K562 (cell line): ENCODE results near the gene B3GNT9. TPM values are rescaled to one million over a fixed set of nuclear protein-coding genes. Genes with fewer than 3 reads are reported as not detected.
A peak's percentile ranks its signal among the peaks of the same experiment; 100 is the strongest.

Source experiments
- ARID1B ChIP-seq: fragments of 450-650 bp; IDR thresholded peaks from 2 replicates; pipeline ENCODE4 v1.6.1; 2016; ENCODE audit warnings: antibody characterized with exemption, mild to moderate bottlenecking, inconsistent platforms
- CAMTA2 ChIP-seq: fragments of 250-450 bp; sonication (Bioruptor Pico); conservative IDR thresholded peaks from 2 replicates; pipeline ENCODE4 v1.5.1; 2022
- CBFA2T3 ChIP-seq: fragments of 450-650 bp; IDR thresholded peaks from 2 replicates; pipeline ENCODE4 v1.6.1; 2017
- EWSR1 ChIP-seq: fragments of 450-650 bp; IDR thresholded peaks from 2 replicates; pipeline ENCODE4 v1.6.1; 2018; ENCODE audit warnings: borderline replicate concordance, mild to moderate bottlenecking, low read depth, moderate library complexity; ENCODE audit not compliant: partially characterized antibody
- FIP1L1 ChIP-seq: fragments of 200-400 bp; formaldehyde crosslinking; IDR thresholded peaks from 2 replicates; pipeline ENCODE4 v1.6.1; 2018; ENCODE audit warnings: mild to moderate bottlenecking, low read depth, low read length; ENCODE audit not compliant: poor library complexity, severe bottlenecking
- FOSL1 ChIP-seq: fragments of 200-800 bp; sonication (Bioruptor generic); conservative IDR thresholded peaks from 2 replicates; pipeline ENCODE4 v1.6.1; 2016; ENCODE audit warnings: missing genetic modification characterization, missing compliant biosample characterization
- HDAC3 ChIP-seq: fragments of 450-650 bp; IDR thresholded peaks from 2 replicates; pipeline ENCODE4 v1.6.1; 2018; ENCODE audit warnings: borderline replicate concordance, mild to moderate bottlenecking, moderate library complexity; ENCODE audit not compliant: partially characterized antibody
- HNRNPUL1 ChIP-seq: fragments of 200-400 bp; formaldehyde crosslinking; IDR thresholded peaks from 2 replicates; pipeline ENCODE4 v1.6.1; 2017; ENCODE audit warnings: low read length
- KDM2B ChIP-seq: fragments of 250-450 bp; sonication (Bioruptor Pico); IDR thresholded peaks from 2 replicates; pipeline ENCODE4 v1.8.0; 2021; ENCODE audit warnings: mild to moderate bottlenecking, moderate library complexity
- NRF1 ChIP-seq, 2 experiments: fragments of 450-650 bp; IDR thresholded peaks in 1 of 2; conservative IDR thresholded peaks in 1 of 2; 2 replicates each; pipeline ENCODE4 v1.6.1; 2014; ENCODE audit warnings: mild to moderate bottlenecking in 2 of 2
- PHTF2 ChIP-seq: fragments of 250-450 bp; sonication (Bioruptor Pico); IDR thresholded peaks from 2 replicates; pipeline ENCODE4 v1.5.0; 2021; ENCODE audit warnings: mild to moderate bottlenecking
- RBM14 ChIP-seq: fragments of 200-400 bp; formaldehyde crosslinking; IDR thresholded peaks from 2 replicates; pipeline ENCODE4 v1.6.1; 2018; ENCODE audit warnings: low read depth, mild to moderate bottlenecking, low read length, moderate library complexity, borderline replicate concordance; ENCODE audit not compliant: insufficient read depth
- SPI1 ChIP-seq: IDR thresholded peaks from 2 replicates; pipeline ENCODE4 v1.6.1; 2011; ENCODE audit warnings: low read depth, low read length, control low read depth, borderline replicate concordance
- TCF7 ChIP-seq: sonication (generic); IDR thresholded peaks from 2 replicates; pipeline ENCODE4 v1.6.1; 2016; ENCODE audit warnings: antibody characterized with exemption, borderline replicate concordance
- YBX1 ChIP-seq: fragments of 450-650 bp; IDR thresholded peaks from 2 replicates; pipeline ENCODE4 v1.7.1; 2016; ENCODE audit warnings: mild to moderate bottlenecking
- ZNF124 ChIP-seq: sonication (generic); formaldehyde crosslinking; IDR thresholded peaks from 2 replicates; pipeline ENCODE4 v1.8.1; 2022; ENCODE audit warnings: missing genetic modification reagents
- ZNF143 ChIP-seq: sonication (generic); formaldehyde crosslinking; IDR thresholded peaks from 2 replicates; pipeline ENCODE4 v1.9.0; 2022; ENCODE audit warnings: mild to moderate bottlenecking, missing genetic modification reagents
- polyA plus RNA-seq, 8 experiments: library from polyadenylated mRNA; depleted of rRNA in 4 of 8; stranded (reverse) in 5 of 8; unstranded in 3 of 8; fragments of >200 nt; fragmentation: Nextera tagmentation in 2 of 8; fragmentation: Illumina TruSeq in 1 of 8; extraction: Ambion mirVana in 2 of 8; extraction: Trizol in 1 of 8; gene quantifications; 2 replicates each; pipeline versions ENCODE4 v1.2.1 to v1.2.3, GENCODE V29; 2011 to 2014; ENCODE audit warnings: inconsistent platforms in 1 of 8, missing spikeins in 1 of 8
- total RNA-seq, 7 experiments: library from RNA; depleted of rRNA in 6 of 7; stranded (reverse); fragments of >200 nt in 6 of 7; fragmentation: Illumina TruSeq in 2 of 7; extraction: Trizol in 2 of 7; gene quantifications; 2 replicates each; pipeline versions ENCODE4 v1.2.1 to v1.2.3, GENCODE V29; 2011 to 2021; ENCODE audit warnings: low replicate concordance in 1 of 7
- TF ChIP-seq, protein P1 (sequence below), 2 experiments: IDR thresholded peaks; 2 replicates each; pipeline ENCODE4 v1.6.1; 2012; ENCODE audit warnings: improper control_type of control experiment in 2 of 2, low read depth in 2 of 2, low read length in 2 of 2, borderline replicate concordance in 1 of 2
- TF ChIP-seq, protein P2 (sequence below): fragments of 450-650 bp; conservative IDR thresholded peaks from 2 replicates; pipeline ENCODE4 v1.6.1; 2016; ENCODE audit warnings: missing genetic modification characterization, low read depth, mild to moderate bottlenecking, missing compliant biosample characterization, moderate library complexity
- TF ChIP-seq, protein P3 (sequence below): fragments of 250-450 bp; sonication (Bioruptor Pico); IDR thresholded peaks from 2 replicates; pipeline ENCODE4 v1.5.0; 2020; ENCODE audit warnings: mild to moderate bottlenecking
- TF ChIP-seq, protein P4 (sequence below): sonication (generic); formaldehyde crosslinking; IDR thresholded peaks from 2 replicates; pipeline ENCODE4 v1.9.0; 2022; ENCODE audit warnings: mild to moderate bottlenecking, missing genetic modification reagents

The B3GNT9 gene
- total and polyA plus RNA-seq, 9 of the 15 experiments (the other 6 are each of a cell fraction or from before 2014, with no cell fraction given): 0.01 to 1.8 (median 1.1) TPM; not detected in 1

DNA sequence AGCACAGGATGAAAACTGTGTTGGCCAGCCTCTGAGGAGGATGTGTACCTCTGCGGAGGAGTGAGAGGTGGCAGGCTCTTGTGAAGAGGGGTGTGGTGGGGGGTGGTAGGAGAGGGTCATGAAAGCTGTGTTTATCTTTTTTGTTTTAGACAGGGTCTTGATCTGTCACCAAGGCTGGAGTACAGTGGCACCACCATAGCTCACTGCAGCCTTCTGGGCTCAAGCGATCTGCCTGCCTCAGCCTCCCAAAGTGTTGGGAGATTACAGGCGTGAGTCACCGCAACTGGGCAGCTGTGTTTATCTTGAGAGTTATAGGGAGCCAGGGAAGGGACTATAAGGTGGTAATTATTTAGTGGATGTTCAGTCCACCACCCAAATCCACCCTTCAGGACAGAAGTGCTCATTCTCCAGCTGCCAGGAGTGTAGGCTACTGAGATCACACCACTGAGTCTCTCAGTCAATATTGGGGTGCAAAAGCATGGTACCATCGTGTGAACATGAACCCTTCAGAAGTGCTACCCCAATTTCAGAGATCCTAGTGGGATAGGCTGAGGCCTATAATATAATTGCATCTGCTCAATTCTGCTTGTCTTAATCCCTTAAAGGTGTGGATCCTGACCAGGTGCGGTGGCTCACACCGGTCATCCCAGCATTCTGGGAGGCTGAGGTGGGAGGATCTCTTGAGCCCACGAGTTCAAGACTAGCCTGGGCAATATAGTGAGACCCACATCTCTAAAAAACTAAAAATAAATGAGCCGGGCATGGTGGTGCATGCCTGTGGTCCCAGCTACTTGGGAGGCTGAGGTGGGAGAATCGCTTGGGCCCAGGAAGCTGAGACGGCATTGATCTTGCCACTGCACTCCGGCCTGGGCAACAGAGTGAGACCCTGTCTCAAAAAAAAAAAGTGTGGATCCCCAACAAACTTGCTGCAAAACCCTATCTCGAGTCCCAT lies 39.9 kb upstream of the B3GNT9 start (continued):
- TF ChIP-seq, protein P1, sequence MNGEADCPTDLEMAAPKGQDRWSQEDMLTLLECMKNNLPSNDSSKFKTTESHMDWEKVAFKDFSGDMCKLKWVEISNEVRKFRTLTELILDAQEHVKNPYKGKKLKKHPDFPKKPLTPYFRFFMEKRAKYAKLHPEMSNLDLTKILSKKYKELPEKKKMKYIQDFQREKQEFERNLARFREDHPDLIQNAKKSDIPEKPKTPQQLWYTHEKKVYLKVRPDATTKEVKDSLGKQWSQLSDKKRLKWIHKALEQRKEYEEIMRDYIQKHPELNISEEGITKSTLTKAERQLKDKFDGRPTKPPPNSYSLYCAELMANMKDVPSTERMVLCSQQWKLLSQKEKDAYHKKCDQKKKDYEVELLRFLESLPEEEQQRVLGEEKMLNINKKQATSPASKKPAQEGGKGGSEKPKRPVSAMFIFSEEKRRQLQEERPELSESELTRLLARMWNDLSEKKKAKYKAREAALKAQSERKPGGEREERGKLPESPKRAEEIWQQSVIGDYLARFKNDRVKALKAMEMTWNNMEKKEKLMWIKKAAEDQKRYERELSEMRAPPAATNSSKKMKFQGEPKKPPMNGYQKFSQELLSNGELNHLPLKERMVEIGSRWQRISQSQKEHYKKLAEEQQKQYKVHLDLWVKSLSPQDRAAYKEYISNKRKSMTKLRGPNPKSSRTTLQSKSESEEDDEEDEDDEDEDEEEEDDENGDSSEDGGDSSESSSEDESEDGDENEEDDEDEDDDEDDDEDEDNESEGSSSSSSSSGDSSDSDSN (IDR thresholded peaks at IDR 0.05; ENCODE audit: borderline replicate concordance in 1 of 2, low read depth in 2 of 2, low read length in 2 of 2): peak in 1 of 2 experiments; percentile 91; a peak in 2 of 4 replicates
- TF ChIP-seq RBM14 (no peak), KDM2B (CRISPR knock-in tag) (no peak), CAMTA2 (CRISPR knock-in tag) (no peak), ARID1B (peak; percentile 83), TCF7 (no peak), EWSR1 (no peak), NRF1 (conservative IDR thresholded peaks at IDR 0.05 in 1 of 2, IDR thresholded peaks at IDR 0.05 in 1 of 2) (peak in 1 of 2 experiments; percentile 28; a peak in 1 of 4 replicates), FOSL1 (tag) (peak; percentile 82), HNRNPUL1 (no peak), FIP1L1 (no peak), HDAC3 (no peak), PHTF2 (CRISPR knock-in tag) (no peak), CBFA2T3 (peak; percentile 87), YBX1 (no peak), SPI1 (no peak), ZNF124 (CRISPR knock-in tag) (no peak), ZNF143 (no peak)
- TF ChIP-seq, protein P2, sequence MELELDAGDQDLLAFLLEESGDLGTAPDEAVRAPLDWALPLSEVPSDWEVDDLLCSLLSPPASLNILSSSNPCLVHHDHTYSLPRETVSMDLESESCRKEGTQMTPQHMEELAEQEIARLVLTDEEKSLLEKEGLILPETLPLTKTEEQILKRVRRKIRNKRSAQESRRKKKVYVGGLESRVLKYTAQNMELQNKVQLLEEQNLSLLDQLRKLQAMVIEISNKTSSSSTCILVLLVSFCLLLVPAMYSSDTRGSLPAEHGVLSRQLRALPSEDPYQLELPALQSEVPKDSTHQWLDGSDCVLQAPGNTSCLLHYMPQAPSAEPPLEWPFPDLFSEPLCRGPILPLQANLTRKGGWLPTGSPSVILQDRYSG (tag): no peak
- TF ChIP-seq, protein P3, sequence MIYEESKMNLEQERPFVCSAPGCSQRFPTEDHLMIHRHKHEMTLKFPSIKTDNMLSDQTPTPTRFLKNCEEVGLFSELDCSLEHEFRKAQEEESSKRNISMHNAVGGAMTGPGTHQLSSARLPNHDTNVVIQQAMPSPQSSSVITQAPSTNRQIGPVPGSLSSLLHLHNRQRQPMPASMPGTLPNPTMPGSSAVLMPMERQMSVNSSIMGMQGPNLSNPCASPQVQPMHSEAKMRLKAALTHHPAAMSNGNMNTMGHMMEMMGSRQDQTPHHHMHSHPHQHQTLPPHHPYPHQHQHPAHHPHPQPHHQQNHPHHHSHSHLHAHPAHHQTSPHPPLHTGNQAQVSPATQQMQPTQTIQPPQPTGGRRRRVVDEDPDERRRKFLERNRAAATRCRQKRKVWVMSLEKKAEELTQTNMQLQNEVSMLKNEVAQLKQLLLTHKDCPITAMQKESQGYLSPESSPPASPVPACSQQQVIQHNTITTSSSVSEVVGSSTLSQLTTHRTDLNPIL (CRISPR knock-in tag): no peak
- TF ChIP-seq, protein P4, sequence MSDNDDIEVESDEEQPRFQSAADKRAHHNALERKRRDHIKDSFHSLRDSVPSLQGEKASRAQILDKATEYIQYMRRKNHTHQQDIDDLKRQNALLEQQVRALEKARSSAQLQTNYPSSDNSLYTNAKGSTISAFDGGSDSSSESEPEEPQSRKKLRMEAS (CRISPR knock-in tag): peak; percentile 30; the same call in 1 of the 2 replicates
